Activated CD8-positive, alpha-beta memory T cell treated with anti-CD3 and anti-CD28 coated beads, Interleukin-2, amount 10 ng/mL, durations not matched to agents 7 days and 5 days (primary cell): ENCODE data around the gene FAM110A. TPM values are rescaled to one million over a fixed set of nuclear protein-coding genes. Genes with fewer than 3 reads are reported as not detected.

Experiments used
- ATAC-seq: fragments of 150-1000 bp; cut with Tn5 transposase; one replicate; pipeline ENCODE4 v1.10.0; 2021; ENCODE audit warnings: moderate library complexity
- CTCF ChIA-PET: fragments of 350-600 bp; sonication (Branson Sonifier 250); formaldehyde crosslinking; loops from one replicate; lab custom pipeline; 2021; ENCODE audit warnings: antibody characterized with exemption; lab: Charles Lee
- DNase-seq: peaks from one replicate; pipeline ENCODE4 v3.0.0-alpha.2; 2020
- H3K27ac Mint-ChIP-seq: one replicate; pipeline ENCODE4 v1.8.0; 2021; ENCODE audit warnings: mild to moderate bottlenecking, mixed read lengths
- H3K27me3 Mint-ChIP-seq: one replicate; pipeline ENCODE4 v1.8.0; 2021; ENCODE audit warnings: mixed read lengths
- H3K36me3 Mint-ChIP-seq: one replicate; pipeline ENCODE4 v1.8.0; 2021; ENCODE audit warnings: mild to moderate bottlenecking, mixed read lengths
- H3K4me1 Mint-ChIP-seq: one replicate; pipeline ENCODE4 v1.8.0; 2021; ENCODE audit warnings: mixed read lengths
- H3K4me3 Mint-ChIP-seq: one replicate; pipeline ENCODE4 v1.8.0; 2021; ENCODE audit warnings: mild to moderate bottlenecking, moderate library complexity, mixed read lengths
- H3K9me3 Mint-ChIP-seq: one replicate; pipeline ENCODE4 v1.8.0; 2022; ENCODE audit warnings: low read depth, mixed read lengths
- total RNA-seq, 2 experiments: library from RNA; stranded (reverse); gene quantifications; one replicate each; pipeline ENCODE4 v1.2.3, GENCODE V29; 2021

Gene FAM110A
- total RNA-seq, 2 experiments from 2014 or later, result 34.3 to 37.0 TPM

GRCh38 chr20:853406-853996 lies 20.0 kb downstream of the FAM110A start:
- DNase-seq, result no peak
- ATAC-seq, result no peak
- Mint-ChIP-seq H3K36me3 (peaks cover 34% of the 10 kb centered on the region), H3K4me3 (no peak overlapping the region), H3K9me3 (peaks cover 4% of the 10 kb centered on the region), H3K27ac (peak overlapping the region; percentile 14), H3K4me1 (peaks cover 74% of the 10 kb centered on the region), H3K27me3 (no peaks in the 10 kb centered on the region)
- CTCF ChIA-PET, result interaction anchor here (0.9 to 1.6 kb wide), 5 partner anchors 9 to 20 kb away, joined by 3 to 5 read pairs (median 4); partner anchors contain the start of gene FAM110A

DNA sequence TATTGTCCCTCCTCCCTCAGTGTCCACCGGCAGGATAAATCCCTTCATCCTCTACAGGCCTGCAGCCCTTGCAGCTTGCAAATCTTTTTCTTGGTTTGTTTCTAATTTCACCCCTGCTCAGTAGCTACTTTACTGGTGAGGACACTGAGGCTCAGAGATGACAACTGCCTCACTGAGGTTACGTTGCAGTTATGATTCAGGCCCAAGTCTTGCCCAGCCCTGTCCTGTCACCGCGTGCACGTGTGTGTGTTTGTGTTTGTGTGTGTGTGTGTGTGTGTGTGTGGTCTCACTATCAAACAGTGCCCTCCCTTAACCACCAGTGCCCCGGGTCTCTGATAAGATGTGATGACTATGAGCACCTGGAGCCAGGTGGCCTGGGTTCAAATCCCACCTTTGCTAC lies 21.1 kb downstream of the FAM110A start:
- peaks cover 31% of the 10 kb centered on the region for H3K36me3 Mint-ChIP-seq
- CTCF ChIA-PET, result interaction anchor here (0.9 to 1.1 kb wide), 2 partner anchors 10 to 21 kb away, joined by 4 read pairs; partner anchors contain the start of gene FAM110A
- H3K27me3 Mint-ChIP-seq, result no peaks in the 10 kb centered on the region
- peaks cover 84% of the 10 kb centered on the region for H3K4me1 Mint-ChIP-seq
- no peak overlapping the region for H3K4me3 Mint-ChIP-seq
- DNase-seq, result no peak
- no peak for ATAC-seq
- peaks cover 4% of the 10 kb centered on the region for H3K9me3 Mint-ChIP-seq
- no peak overlapping the region for H3K27ac Mint-ChIP-seq

DNA sequence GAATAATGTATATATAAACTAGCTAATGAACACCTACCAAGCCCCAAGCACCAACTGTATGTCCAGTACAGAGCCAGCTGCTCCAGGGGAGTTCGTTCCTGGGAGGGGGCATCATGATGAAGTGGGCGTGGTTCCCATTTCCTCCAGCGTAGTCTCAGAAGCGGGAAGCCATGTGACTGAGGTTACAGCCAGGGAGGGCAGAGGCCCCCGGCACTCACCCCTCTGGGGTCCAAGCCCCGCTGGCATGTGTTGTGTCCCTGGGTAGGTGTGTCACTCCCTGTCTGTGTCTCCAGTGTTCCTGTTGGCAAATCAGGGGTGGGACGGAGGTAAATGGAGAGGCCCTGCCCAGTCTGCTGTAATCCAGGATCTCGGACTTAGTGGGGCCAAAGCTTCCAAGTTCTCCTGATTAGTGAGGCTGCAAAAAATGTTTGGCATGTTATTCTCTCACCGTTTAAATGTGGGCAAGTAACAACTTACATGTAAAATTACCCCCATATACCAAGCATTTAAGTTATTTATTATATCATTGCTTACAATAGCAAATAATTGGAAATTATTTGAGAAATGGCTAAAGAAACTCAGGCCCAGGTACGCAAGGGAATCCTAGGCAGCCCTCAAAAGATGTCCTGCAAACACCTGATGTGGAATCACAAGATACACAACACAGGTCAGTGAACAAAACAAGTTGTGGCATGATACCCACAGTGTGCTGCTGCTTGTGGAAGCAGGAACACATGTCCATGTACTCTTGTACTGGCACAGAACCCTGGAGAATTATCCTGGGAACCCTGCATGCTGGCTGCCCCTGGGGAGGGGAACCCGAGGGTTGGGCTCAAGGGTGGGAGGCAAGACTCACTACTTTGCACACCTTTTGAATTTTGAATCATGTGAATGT lies 22.2 kb downstream of the FAM110A start:
- Mint-ChIP-seq H3K4me1 (peaks cover 85% of the 10 kb centered on the region), H3K27ac (peak overlapping the region; percentile 13), H3K36me3 (peaks cover 28% of the 10 kb centered on the region), H3K9me3 (peaks cover 2% of the 10 kb centered on the region), H3K4me3 (no peak overlapping the region), H3K27me3 (no peaks in the 10 kb centered on the region)
- no peak for DNase-seq
- no peak for ATAC-seq
- CTCF ChIA-PET, result interaction anchor here (0.6 to 1.7 kb wide), 3 partner anchors 9 to 13 kb away, joined by 3 to 7 read pairs (median 3); no protein-coding TSS in a partner anchor

DNA sequence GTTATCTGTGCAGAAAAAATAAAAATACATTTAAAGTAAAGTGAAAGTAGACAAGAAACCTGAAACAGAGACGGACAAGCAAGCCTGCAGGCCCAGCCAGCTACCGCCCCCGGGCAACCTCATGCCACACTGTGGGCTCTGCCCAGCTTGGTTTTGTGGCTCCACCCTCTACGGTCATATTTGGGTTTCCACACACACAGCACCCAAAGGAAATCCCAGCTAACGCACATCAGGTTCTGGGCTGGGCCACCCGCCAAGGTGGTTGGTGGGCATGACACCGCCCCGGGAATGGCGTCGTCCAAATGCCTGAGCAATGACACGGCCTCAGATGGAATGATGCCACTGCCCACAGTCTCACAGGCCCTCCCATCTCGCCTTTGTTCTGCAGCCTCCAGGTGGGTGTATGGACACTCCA lies 22.9 kb downstream of the FAM110A start:
- H3K9me3 Mint-ChIP-seq, result no peaks in the 10 kb centered on the region
- no peaks in the 10 kb centered on the region for H3K27me3 Mint-ChIP-seq
- H3K4me3 Mint-ChIP-seq, result no peak overlapping the region
- H3K36me3 Mint-ChIP-seq, result peaks cover 25% of the 10 kb centered on the region
- CTCF ChIA-PET, result interaction anchor here (1.7 kb wide), 1 partner anchor 10 kb away, joined by 7 read pairs; no protein-coding TSS in a partner anchor
- ATAC-seq (peak; percentile 55), DNase-seq (peak; percentile 65)
- H3K4me1 Mint-ChIP-seq, result peaks cover 82% of the 10 kb centered on the region
- H3K27ac Mint-ChIP-seq, result peak overlapping the region; percentile 13

DNA sequence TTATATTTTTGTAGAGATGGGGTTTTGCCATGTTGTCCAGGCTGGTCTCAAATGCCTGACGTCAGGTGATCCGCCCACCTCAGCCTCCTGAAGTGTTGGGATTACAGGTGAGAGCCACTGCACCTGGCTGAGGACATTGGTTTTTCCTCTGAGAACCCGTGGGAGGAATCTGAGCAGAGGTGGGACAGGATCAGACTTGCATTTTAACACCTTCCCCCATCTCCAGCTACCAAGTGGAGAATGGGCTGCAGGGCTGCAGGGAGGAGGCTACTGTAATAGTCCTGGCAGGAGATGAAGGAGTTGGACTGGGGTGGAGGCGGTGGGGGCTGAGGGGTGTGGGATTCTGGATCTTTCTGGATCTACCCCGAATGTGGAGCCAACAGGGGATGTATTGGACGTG lies 24.5 kb downstream of the FAM110A start:
- Mint-ChIP-seq H3K27me3 (no peaks in the 10 kb centered on the region), H3K27ac (peak overlapping the region; percentile 29), H3K4me1 (peaks cover 74% of the 10 kb centered on the region), H3K9me3 (no peaks in the 10 kb centered on the region), H3K36me3 (peaks cover 20% of the 10 kb centered on the region), H3K4me3 (no peak overlapping the region)
- DNase-seq (no peak), ATAC-seq (no peak)
- CTCF ChIA-PET, result interaction anchor here (1.5 to 1.7 kb wide), 3 partner anchors 9 to 39 kb away, joined by 3 to 7 read pairs (median 5); no protein-coding TSS in a partner anchor

- H3K4me3 Mint-ChIP-seq, result no peak overlapping the region
- DNase-seq, result no peak
- H3K36me3 Mint-ChIP-seq, result peaks cover 12% of the 10 kb centered on the region
- CTCF ChIA-PET, result interaction anchor here (1.0 to 1.1 kb wide), 2 partner anchors 13 to 97 kb away, joined by 4 to 5 read pairs; no protein-coding TSS in a partner anchor
- H3K27me3 Mint-ChIP-seq, result no peaks in the 10 kb centered on the region
- peaks cover 69% of the 10 kb centered on the region for H3K4me1 Mint-ChIP-seq
- H3K9me3 Mint-ChIP-seq, result no peaks in the 10 kb centered on the region
- peak; percentile 53 for ATAC-seq
- peak overlapping the region; percentile 73 for H3K27ac Mint-ChIP-seq
Observed at GRCh38 chr20:859751-860231, 26.3 kb downstream of the FAM110A start.

DNA sequence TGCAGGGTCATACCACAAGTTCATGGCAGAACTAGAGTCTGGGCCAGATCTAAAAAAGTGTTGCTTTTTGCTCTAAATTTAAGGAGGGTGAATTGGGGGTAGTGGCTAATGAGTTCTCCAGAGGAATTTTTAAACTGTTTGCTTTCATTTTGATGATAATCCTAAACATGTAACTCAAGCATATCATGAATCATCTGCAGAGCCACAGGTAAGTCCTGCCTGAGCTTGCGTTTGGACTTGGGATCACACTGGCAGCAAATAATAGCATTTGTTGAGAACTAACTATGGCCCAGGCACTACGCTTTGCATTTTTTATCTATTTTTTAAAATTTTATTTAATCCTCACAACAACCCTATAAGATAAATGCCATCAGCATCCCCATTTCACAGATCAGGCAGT lies 27.4 kb downstream of the FAM110A start:
- ATAC-seq (no peak), DNase-seq (no peak)
- H3K27me3 Mint-ChIP-seq, result no peaks in the 10 kb centered on the region
- no peak overlapping the region for H3K27ac Mint-ChIP-seq
- H3K4me3 Mint-ChIP-seq, result no peak overlapping the region
- peaks cover 12% of the 10 kb centered on the region for H3K36me3 Mint-ChIP-seq
- CTCF ChIA-PET, result no interaction called here
- H3K4me1 Mint-ChIP-seq, result peaks cover 59% of the 10 kb centered on the region
- H3K9me3 Mint-ChIP-seq, result no peaks in the 10 kb centered on the region

DNA sequence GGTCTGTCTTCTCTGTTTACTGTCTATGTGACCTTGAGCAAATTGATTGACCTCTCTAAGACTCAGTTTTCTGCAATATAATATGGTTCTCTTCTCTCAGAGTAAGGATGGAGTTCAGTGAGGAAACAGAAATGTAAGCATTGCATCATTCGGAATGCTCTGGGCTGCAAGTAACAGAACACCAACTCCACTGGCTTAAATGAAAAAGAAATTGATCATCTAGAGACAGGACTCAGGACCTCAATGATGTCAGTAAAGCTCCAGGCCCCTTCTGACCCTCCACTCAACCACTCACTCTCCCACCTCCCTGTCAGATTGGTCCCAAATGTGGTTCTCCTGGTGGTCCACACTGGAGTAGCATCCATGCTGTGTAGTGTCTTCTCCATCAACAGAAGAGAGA lies 31.9 kb downstream of the FAM110A start:
- H3K9me3 Mint-ChIP-seq, result no peaks in the 10 kb centered on the region
- DNase-seq (no peak), ATAC-seq (no peak)
- H3K27me3 Mint-ChIP-seq, result no peaks in the 10 kb centered on the region
- CTCF ChIA-PET, result no interaction called here
- H3K27ac Mint-ChIP-seq, result no peak overlapping the region
- no peak overlapping the region for H3K4me3 Mint-ChIP-seq
- no peaks in the 10 kb centered on the region for H3K36me3 Mint-ChIP-seq
- H3K4me1 Mint-ChIP-seq, result peaks cover 13% of the 10 kb centered on the region

- DNase-seq (no peak), ATAC-seq (no peak)
- Mint-ChIP-seq H3K36me3 (no peaks in the 10 kb centered on the region), H3K27me3 (no peaks in the 10 kb centered on the region), H3K4me1 (peaks cover 9% of the 10 kb centered on the region), H3K27ac (no peak overlapping the region), H3K4me3 (no peak overlapping the region), H3K9me3 (no peaks in the 10 kb centered on the region)
- CTCF ChIA-PET, result no interaction called here
Observed at GRCh38 chr20:868279-868678, 34.8 kb downstream of the FAM110A start.

DNA sequence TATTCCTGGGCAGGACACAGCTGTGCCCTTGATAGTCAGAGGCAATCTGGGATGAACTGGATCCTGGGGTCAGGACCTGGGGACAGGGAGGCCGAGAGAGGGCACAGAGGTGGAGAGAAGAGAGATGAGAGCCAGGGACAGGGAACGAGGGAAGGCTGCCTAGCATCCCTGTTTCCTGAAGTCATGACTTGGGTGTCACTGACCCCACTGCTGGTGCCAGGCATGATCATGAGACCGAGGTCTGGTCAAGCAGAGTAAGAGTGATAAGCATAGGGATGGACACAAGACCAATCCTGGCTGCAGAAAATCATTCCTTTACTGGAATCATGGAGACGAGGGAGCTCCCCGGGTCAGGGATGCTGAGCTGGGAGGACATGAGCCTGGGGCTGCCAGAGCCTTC lies 36.1 kb downstream of the FAM110A start:
- Mint-ChIP-seq H3K9me3 (no peaks in the 10 kb centered on the region), H3K36me3 (no peaks in the 10 kb centered on the region), H3K4me1 (peaks cover 6% of the 10 kb centered on the region), H3K4me3 (no peak overlapping the region), H3K27ac (no peak overlapping the region), H3K27me3 (no peaks in the 10 kb centered on the region)
- CTCF ChIA-PET, result no interaction called here
- ATAC-seq, result no peak
- DNase-seq, result no peak

DNA sequence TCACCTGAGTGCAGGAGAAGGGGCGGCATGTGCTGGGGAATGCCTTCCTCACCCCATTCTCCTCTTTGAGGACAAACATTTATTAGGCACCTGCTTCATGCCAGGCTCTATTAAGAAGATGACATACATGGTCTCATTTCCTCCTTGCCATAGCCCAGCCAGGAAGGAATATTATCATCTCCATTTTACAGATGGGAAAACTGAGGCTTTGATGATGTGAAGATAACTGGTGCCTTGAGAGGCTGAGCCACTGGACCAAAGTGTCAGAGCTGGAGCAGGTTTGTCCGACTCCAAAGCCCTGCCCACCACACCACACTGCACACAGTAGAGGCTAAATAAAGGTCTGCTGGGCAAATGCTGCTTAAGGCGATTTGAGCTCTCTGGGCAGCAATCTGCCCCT lies 37.2 kb downstream of the FAM110A start:
- no peak for DNase-seq
- H3K27me3 Mint-ChIP-seq, result no peaks in the 10 kb centered on the region
- ATAC-seq, result no peak
- no peak overlapping the region for H3K4me3 Mint-ChIP-seq
- no peak overlapping the region for H3K27ac Mint-ChIP-seq
- H3K4me1 Mint-ChIP-seq, result peaks cover 6% of the 10 kb centered on the region
- no peaks in the 10 kb centered on the region for H3K9me3 Mint-ChIP-seq
- CTCF ChIA-PET, result no interaction called here
- no peaks in the 10 kb centered on the region for H3K36me3 Mint-ChIP-seq

DNA sequence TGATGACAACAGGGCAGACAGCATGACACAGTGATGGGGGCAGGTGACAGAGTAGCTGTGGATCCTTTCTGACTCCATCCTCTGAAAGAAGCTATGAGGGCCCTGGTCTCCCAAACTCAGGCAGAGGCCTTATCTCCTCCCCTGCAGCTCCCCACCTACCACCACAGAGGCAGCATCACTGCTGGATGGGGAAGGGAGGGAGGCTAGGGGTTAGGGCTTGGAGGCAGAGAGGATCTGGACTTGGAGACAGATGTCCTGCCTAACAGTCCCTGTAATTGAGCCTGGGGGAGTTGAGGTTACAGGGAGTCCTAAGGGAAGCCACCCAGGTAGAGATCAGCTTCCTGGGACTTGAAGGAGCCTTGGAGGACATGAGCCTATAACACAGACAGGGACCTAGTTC lies 37.9 kb downstream of the FAM110A start:
- Mint-ChIP-seq H3K9me3 (no peaks in the 10 kb centered on the region), H3K27me3 (no peaks in the 10 kb centered on the region), H3K36me3 (no peaks in the 10 kb centered on the region), H3K27ac (no peak overlapping the region), H3K4me3 (no peak overlapping the region), H3K4me1 (peaks cover 6% of the 10 kb centered on the region)
- CTCF ChIA-PET, result no interaction called here
- DNase-seq, result no peak
- ATAC-seq, result no peak

GRCh38 chr20:871948-872347 lies 38.4 kb downstream of the FAM110A start:
- no peak overlapping the region for H3K27ac Mint-ChIP-seq
- CTCF ChIA-PET, result no interaction called here
- H3K36me3 Mint-ChIP-seq, result no peaks in the 10 kb centered on the region

More at GRCh38 chr20:871948-872347, 38.4 kb downstream of the FAM110A start:
- Mint-ChIP-seq H3K27me3 (no peaks in the 10 kb centered on the region), H3K4me3 (no peak overlapping the region), H3K4me1 (peaks cover 6% of the 10 kb centered on the region), H3K9me3 (no peaks in the 10 kb centered on the region)
- DNase-seq, result no peak
- no peak for ATAC-seq
